Loucy (cell line): ENCODE results near the gene RBPJL.

ENCODE experiments used
- H2AFZ ChIP-seq: fragments of 200-600 bp; sonication (generic); 2 replicates; pipeline ENCODE4 v1.6.0; 2016; ENCODE audit warnings: antibody characterized with exemption, mild to moderate bottlenecking, low read length, moderate library complexity
- H3F3A ChIP-seq: fragments of 200-600 bp; 2 replicates; pipeline ENCODE4 v1.6.0; 2016; ENCODE audit warnings: antibody characterized with exemption, low read depth, mild to moderate bottlenecking
- H3K27me3 ChIP-seq: fragments of 200-600 bp; sonication (generic); 2 replicates; pipeline ENCODE4 v1.6.1; 2014; ENCODE audit warnings: low read length, mild to moderate bottlenecking; ENCODE audit not compliant: insufficient read depth, poor library complexity, severe bottlenecking
- H3K36me3 ChIP-seq: fragments of 200-600 bp; sonication (generic); 2 replicates; pipeline ENCODE4 v1.6.1; 2016; ENCODE audit warnings: low read length; ENCODE audit not compliant: insufficient read depth
- H3K4me1 ChIP-seq: fragments of 200-600 bp; sonication (generic); 2 replicates; pipeline ENCODE4 v1.5.1; 2014; ENCODE audit warnings: low read length, mild to moderate bottlenecking; ENCODE audit not compliant: insufficient read depth, poor library complexity, severe bottlenecking
- H3K4me2 ChIP-seq: fragments of 200-600 bp; sonication (generic); 2 replicates; pipeline ENCODE4 v1.6.0; 2014; ENCODE audit warnings: antibody characterized with exemption, low read length, low read depth, mild to moderate bottlenecking; ENCODE audit not compliant: poor library complexity, severe bottlenecking
- H3K4me3 ChIP-seq: fragments of 200-600 bp; sonication (generic); 2 replicates; pipeline ENCODE4 v1.5.1; 2014; ENCODE audit warnings: low read length, mild to moderate bottlenecking, mixed read lengths; ENCODE audit not compliant: poor library complexity, severe bottlenecking
- H3K79me2 ChIP-seq: fragments of 200-600 bp; sonication (generic); 2 replicates; pipeline ENCODE4 v1.6.1; 2014; ENCODE audit warnings: low read length; ENCODE audit not compliant: insufficient read depth
- H3K9ac ChIP-seq: fragments of 200-600 bp; sonication (generic); 2 replicates; pipeline ENCODE4 v1.6.0; 2014; ENCODE audit warnings: mild to moderate bottlenecking, low read depth, low read length, moderate library complexity; ENCODE audit not compliant: poor library complexity, severe bottlenecking
- H3K9me2 ChIP-seq: fragments of 200-600 bp; sonication (generic); replicated peaks from 2 replicates; pipeline ENCODE4 v1.6.1; 2016; ENCODE audit warnings: low read depth, low read length, mixed read lengths
- H3K9me3 ChIP-seq: fragments of 200-600 bp; sonication (generic); 2 replicates; pipeline ENCODE4 v1.6.1; 2014; ENCODE audit warnings: mild to moderate bottlenecking, antibody characterized with exemption, low read length, low read depth; ENCODE audit not compliant: insufficient read depth
- H4K20me1 ChIP-seq: fragments of 200-600 bp; sonication (generic); 2 replicates; pipeline ENCODE4 v1.6.0; 2014; ENCODE audit warnings: antibody characterized with exemption, low read length, mild to moderate bottlenecking; ENCODE audit not compliant: insufficient read depth, poor library complexity, severe bottlenecking
- EZH2phosphoT487 ChIP-seq: fragments of 200-600 bp; IDR thresholded peaks from 2 replicates; pipeline ENCODE4 v1.6.1; 2018; ENCODE audit warnings: antibody characterized with exemption, mild to moderate bottlenecking, moderate library complexity, borderline replicate concordance
- TF ChIP-seq, protein P1 (sequence below): fragments of 200-600 bp; sonication (generic); conservative IDR thresholded peaks from 2 replicates; pipeline ENCODE4 v1.5.1; 2014; ENCODE audit warnings: mild to moderate bottlenecking, antibody characterized with exemption, low read length

Gene RBPJL

DNA sequence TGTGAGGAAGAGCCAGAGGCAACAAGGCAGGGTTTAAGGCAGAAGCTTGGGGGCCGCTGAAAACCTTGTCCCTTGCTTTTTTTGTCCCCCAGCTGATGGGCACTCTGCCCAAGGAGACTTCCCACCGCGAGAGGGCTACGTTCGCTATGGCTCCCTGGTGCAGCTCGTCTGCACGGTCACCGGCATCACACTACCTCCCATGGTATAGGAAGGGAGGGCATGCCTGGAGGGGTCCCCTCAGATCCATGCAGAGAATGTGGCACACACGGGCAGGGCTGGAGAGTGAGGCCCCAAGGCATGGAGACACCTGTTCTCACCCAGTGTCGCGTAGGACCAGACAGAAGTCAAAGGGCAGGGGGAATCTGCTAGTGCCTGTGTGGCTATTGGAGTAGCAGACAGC is 7.3 kb downstream of the RBPJL start:
- Histone ChIP-seq H4K20me1 (no peaks in the 10 kb centered on the region), H3K4me3 (no peak overlapping the region), H3K9me3 (no peaks in the 10 kb centered on the region), H3K9me2 (no peaks in the 10 kb centered on the region), H3K9ac (no peak overlapping the region), H3K79me2 (no peaks in the 10 kb centered on the region), H3K4me2 (no peak overlapping the region), H3K4me1 (peaks cover 10% of the 10 kb centered on the region), H2AFZ (no peak overlapping the region), H3K27me3 (no peaks in the 10 kb centered on the region), H3F3A (no peaks in the 10 kb centered on the region), H3K36me3 (no peaks in the 10 kb centered on the region)
- TF ChIP-seq EZH2phosphoT487 = no peak
- TF ChIP-seq, protein P1, sequence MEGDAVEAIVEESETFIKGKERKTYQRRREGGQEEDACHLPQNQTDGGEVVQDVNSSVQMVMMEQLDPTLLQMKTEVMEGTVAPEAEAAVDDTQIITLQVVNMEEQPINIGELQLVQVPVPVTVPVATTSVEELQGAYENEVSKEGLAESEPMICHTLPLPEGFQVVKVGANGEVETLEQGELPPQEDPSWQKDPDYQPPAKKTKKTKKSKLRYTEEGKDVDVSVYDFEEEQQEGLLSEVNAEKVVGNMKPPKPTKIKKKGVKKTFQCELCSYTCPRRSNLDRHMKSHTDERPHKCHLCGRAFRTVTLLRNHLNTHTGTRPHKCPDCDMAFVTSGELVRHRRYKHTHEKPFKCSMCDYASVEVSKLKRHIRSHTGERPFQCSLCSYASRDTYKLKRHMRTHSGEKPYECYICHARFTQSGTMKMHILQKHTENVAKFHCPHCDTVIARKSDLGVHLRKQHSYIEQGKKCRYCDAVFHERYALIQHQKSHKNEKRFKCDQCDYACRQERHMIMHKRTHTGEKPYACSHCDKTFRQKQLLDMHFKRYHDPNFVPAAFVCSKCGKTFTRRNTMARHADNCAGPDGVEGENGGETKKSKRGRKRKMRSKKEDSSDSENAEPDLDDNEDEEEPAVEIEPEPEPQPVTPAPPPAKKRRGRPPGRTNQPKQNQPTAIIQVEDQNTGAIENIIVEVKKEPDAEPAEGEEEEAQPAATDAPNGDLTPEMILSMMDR = no peak

DNA sequence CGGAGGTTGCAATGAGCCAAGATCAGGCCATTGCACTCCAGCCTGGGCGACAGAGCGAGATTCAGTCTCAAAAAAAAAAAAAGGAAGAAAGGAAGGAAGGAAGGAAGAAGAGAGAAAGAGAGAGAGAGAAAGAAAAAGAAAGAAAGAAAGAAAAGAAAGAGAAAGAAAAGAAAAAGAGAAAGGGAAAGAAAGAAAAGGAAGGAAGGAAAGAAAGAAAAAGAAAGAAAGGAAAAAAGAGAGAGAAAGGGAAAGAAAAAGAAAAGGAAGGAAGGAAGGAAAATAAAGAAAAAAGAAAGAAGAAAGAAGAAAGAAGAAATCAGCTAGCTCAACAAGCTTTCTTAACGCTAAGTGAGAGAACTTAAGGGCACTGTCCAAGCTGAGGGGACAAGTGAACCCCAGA is 9.0 kb downstream of the RBPJL start:
- peaks cover 21% of the 10 kb centered on the region for H3K4me1 ChIP-seq
- no peak overlapping the region for H3K4me3 ChIP-seq
- 0 out of 2 replicates have a peak, but pooled peaks cover under 1% of the 10 kb centered on the region for H3F3A ChIP-seq
- H3K9me3 ChIP-seq = no peaks in the 10 kb centered on the region
- H2AFZ ChIP-seq = no peak overlapping the region
- TF ChIP-seq, protein P1 = no peak
- no peak for TF ChIP-seq EZH2phosphoT487
- no peaks in the 10 kb centered on the region for H3K36me3 ChIP-seq
- no peaks in the 10 kb centered on the region for H4K20me1 ChIP-seq
- H3K79me2 ChIP-seq = no peaks in the 10 kb centered on the region
- no peaks in the 10 kb centered on the region for H3K27me3 ChIP-seq
- no peak overlapping the region for H3K4me2 ChIP-seq
- no peak overlapping the region for H3K9ac ChIP-seq
- H3K9me2 ChIP-seq = no peaks in the 10 kb centered on the region

DNA sequence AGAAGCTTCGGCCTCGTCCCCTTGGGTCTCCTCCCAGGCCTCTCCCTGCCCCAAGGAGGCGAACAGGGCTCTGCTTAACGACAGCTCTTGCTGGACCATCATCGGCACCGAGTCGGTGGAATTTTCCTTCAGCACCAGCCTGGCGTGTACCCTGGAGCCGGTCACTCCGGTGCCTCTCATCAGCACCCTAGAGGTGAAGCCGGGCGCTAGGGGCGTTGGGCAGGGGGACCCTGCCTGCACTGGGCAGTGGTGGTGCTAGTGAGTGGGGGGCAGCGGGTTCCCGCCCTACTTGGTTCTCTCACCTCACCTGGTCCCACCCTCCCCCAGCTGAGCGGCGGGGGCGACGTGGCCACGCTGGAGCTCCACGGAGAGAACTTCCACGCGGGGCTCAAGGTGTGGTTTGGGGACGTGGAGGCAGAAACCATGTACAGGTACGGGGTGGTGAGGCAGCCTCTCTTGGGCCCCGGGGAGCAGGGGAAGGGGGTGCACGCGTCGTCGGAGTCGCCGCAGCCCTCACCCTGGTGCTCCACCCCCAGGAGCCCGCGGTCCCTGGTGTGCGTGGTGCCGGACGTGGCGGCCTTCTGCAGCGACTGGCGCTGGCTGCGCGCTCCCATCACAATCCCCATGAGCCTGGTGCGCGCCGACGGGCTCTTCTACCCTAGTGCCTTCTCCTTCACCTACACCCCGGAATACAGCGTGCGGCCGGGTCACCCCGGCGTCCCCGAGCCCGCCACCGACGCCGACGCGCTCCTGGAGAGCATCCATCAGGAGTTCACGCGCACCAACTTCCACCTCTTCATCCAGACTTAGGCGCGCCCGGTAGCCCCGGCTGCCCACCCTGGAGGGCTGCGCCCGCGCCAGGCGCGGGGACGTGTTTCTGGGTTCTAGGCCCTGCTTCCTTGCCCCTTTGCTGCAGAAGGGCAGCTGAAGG is 9.8 kb downstream of the RBPJL start:
- Histone ChIP-seq H3K9me3 (no peaks in the 10 kb centered on the region), H3K9me2 (no peaks in the 10 kb centered on the region), H3K4me2 (no peak overlapping the region), H3K27me3 (no peaks in the 10 kb centered on the region), H3K4me1 (peaks cover 28% of the 10 kb centered on the region), H3K79me2 (no peaks in the 10 kb centered on the region), H3F3A (peaks cover 4% of the 10 kb centered on the region; the same call in 1 of the 2 replicates), H2AFZ (no peak overlapping the region), H3K36me3 (no peaks in the 10 kb centered on the region), H3K9ac (no peak overlapping the region), H4K20me1 (no peaks in the 10 kb centered on the region), H3K4me3 (no peak overlapping the region)
- TF ChIP-seq EZH2phosphoT487 = no peak
- TF ChIP-seq, protein P1 = no peak
